NCI-H1048 (cell line): ENCODE results near the gene TMEM181.
"Not testable (repeated sequence)": the region's sequence is repeated elsewhere in the genome, so short reads cannot be mapped to it uniquely, and the experiment has no call there.

Source experiments
- DNase-seq: peaks from one replicate; lab custom pipeline; 2025; lab: John Stamatoyannopoulos, UW

Gene TMEM181

DNA sequence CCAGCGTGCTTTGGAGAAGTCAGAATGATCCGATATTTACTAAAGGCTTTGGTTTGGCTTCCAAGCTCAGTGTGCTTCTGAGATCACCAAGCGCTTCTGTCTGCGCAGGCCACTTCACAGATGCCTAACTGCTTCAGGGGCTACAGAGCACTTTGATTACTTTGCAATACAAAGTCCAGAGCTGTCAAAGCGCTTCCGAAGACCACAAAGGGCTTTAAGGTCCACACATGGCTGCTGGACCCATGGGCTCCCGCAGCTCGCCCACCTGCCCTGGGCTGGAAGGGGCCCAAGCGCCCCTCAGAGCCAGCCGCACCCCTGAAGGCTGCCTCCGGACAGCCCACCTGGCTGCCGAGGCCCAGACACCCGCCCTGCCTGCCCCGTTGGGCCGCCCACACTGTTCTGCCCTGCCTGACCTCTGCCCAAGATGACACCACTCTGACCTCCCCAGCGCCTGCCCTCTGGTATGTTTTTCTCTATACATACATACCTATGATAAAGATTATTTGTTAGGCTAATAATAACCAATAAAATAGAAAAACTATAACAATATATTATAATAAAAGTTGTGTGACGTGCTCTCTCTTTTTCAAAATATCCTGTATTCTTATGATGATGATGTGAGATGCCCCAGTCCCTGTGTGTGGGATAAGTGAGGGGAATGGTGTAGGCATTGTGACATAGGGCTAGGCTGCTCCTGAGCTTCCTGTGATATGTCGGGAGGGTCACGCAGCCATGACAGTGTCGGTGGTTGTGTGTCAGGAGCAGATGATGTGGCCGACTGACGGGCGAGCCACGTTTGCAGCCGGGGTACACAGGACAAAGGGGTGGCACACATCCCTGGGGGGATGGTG, 62.0 kb downstream of the TMEM181 start:
- no peak for DNase-seq

DNA sequence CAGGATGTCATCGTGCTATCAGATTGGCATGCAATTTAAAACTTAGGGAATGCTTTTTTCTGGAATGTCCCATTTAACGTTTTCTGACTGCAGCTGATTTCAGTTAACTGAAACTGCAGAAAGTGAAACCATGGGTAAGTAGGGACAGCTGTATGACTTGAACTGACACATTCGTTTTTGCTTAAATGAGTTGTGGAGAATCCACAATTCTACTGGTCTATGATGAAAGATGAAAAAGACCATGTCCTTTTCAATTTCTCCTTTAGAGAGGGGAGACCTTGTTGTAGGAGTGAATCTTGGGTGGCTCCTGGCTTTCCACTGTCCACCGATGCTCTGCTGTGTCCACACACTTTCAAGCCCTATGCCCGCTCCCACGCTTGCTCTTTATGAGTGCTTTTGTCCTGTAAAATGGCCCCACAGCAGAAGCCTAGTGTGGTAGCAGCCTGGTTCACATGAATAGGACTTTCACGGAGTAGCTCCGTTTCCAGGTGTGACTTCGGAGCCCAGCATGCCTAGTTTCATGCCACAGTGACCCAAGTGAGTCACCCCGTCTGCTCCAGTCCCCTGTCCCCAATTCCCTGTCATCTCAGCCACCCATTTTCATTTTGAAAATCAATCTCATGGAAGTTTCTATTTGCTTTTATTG, 62.8 kb downstream of the TMEM181 start:
- DNase-seq = no peak

DNA sequence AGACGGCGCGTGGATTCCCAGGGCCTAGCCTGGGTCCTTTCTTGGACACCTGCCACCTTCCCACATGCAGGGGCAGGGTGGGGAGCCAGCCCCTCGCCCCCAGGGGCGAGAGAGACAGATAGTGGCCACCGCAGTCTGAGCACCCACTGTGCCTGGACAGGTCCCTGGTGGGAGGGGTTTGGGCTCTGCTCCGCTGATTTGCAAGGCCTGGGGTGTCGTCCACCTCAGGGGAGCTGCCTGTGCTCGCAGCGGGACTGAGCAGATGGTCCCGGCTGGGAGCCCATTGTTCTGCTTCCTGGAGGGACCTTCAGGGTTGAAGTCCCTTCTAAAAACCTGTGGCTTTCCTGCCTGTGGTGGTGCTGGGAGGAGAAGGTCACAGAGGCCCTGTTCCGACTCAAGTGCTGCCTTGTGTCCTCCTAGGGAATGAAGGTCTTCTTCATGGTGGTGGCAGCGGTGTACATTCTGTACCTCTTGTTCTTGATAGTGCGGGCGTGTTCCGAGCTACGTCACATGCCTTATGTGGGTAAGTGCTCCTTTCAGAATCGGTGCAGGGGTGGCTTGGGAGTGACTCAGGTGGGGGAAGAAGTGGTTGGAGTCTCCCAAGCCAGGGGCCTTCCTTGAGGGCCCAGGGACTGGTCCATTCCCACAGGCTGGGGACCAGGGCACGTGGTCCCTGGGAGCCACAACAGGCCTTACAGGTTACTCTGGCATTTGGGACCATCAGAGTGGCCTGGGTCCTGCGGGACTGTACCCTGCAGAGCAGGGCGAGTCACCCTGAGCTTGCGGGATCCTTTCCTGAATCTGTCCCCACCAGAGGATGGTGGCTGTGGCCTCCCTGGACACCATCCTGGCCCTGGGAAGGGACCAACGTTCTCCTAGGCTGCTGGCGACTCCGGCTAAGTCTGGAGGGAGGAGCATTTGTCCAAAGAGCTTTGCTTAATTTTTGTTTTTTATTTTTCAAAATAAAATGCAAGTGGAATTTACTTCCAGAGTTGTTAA, 65.1 kb downstream of the TMEM181 start:
- no peak for DNase-seq

DNA sequence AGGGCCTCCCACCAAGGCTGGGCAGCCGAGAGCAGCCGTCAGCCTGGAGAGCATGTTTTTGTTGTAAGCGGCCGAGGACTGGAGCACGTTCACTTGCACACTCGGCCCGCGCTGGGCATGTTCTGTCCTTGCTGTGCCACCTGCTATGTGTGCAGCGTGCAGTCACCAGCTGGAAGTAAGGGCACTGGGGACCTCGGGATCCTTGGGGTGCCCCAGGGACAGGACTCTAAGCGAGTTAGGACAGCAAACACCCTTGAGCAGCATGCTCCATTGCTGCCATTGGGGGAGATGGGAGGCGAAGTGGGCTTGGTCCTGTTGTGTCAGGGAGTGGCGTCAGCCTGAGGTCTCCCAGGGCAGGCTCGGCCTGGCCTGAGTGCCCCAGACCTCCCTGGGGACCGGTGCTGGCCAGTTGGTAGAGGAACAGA, 66.0 kb downstream of the TMEM181 start:
- no peak for DNase-seq

DNA sequence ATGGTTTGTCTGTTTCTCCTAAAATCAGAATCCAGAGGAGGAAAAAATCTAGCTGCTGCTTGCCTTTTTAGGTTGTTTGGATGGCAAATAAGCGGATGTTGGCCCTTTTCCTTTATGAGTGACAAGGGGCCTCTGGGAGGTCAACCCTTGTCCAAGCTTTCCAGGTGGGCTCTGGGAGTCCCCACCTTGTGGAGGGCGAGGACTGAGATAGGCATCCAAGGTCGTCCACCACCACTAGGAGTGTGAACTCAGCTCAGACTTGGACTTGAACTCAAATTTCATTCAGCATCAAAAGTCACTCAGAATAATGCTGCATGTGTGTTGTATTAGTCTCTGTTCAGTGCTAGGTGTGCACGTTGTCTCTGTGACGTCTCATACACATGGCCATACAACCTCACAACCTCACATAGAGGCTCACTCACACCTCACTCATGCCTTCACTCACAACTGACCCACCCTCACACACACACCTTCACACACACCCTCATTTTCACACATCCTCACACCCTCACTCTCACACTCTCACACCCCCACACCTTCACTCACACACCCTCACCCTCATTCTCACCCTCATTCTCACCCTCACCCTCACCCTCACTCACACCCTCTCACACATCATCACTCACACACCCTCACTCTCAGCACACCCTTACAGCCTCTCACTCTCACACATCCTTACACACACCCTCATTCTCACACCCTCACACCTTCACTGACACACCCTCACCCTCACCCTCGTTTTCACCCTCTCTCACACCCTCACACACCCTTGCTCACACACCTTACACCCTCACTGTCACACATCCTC, 66.7 kb downstream of the TMEM181 start:
- DNase-seq = no peak

DNA sequence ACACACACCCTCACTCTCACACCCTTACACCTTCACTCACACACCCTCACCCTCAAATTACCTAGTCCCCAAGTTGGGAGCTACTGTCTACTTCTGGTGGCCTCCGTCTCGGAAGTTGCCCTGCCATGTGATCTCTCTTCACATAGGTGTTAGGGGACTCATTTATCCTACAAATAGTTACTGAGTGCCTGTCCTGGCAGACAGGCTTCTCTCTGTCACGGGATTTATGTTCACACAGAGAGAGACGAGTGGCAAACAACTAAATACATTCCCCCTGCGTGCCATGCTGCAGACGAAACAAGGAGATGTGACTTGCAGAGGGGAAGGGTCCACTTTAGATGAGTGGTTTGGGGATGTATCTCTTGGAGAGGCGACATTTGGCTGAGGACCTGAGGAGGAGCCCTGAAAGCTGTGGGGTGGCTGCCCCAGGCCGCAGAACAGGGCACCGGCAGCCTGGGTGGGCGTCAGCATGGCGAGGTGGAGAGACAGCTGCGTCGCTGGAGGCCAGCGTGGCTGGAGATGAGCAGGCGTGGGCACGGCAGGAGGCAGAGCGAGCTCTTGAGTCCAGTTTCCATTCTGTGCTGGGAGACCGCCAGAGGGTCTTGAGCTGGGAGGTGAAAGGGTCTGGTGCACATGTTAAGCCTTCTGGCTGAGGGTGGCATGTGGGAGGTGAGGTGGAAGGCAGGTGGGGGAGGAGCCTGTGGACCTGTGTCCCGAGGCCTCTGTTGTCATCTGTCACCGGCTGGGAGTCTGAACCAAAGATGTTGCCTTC, 67.5 kb downstream of the TMEM181 start:
- DNase-seq = no peak

DNA sequence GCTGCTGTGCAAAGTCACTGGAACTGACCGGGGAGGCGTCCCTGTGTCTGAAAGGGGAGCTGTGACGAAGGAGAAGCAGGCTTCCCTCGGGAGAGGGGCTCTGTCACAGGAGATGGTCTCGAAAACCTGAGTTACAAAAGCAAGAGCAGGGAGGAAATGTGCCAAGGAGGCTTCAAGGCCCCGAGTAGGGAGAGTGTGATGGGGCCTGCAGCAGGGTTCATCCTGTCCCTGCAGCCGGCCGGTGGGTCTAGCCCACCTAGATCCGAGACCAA, 68.0 kb downstream of the TMEM181 start:
- DNase-seq = no peak

DNA sequence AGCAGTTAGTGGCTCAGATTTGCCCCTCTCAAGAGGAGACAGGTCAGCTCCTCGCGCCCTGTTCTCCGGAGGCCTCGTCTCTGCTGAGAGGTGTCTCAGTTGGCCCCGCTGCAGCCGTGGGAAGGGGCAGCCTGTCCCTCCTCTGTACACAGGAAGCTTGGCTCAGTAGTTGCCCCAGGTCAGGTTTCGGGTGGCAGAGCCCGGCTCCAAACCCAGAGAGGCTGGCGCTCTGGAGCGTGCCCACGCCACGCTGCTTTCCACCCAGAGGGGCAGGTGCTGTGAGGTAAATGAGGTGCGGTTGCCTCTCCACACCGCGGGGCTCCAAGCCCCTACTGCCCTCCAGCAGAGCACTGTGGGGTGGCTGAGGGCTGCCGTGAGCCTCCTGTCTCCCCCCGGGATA, 68.7 kb downstream of the TMEM181 start:
- no peak for DNase-seq

DNA sequence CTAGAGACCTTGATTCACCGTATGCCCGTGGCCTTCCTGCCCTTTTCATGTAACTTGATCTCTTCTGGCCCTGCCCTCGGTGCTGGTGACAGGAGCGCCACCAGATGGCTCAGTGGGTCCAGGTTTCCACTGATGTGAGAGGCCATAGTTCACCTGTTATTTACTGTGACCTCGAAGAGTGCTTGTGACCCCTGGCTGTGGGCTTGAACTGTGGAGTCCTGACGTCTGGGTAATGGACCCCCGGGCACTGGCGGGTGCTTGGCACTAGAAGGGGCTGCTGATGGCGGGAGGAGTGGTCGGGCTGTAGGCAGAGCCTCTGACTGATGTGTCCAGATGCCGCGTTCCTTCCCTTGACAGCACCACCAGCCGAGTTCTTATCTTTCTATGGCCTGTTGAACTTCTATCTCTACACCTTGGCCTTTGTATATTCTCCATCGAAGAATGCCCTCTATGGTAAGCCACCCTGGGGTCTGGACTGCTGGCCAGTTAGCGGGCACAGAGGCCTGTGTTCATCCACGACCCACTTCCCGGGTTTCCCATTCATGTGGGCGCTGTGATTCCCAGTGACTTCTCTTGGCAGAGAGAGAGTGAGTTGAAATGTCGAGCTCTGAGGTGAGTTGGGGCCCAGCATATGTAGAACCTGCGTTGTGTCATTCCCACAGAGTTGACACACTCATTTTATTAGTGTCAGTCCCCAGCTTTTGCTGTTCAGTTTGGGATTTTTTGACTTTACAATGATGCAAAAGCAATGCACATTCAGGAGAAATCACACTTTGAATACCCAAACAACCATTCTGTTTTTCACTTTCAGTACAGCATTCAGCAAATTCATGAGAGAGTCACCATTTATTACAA, 69.7 kb downstream of the TMEM181 start:
- DNase-seq = no peak

DNA sequence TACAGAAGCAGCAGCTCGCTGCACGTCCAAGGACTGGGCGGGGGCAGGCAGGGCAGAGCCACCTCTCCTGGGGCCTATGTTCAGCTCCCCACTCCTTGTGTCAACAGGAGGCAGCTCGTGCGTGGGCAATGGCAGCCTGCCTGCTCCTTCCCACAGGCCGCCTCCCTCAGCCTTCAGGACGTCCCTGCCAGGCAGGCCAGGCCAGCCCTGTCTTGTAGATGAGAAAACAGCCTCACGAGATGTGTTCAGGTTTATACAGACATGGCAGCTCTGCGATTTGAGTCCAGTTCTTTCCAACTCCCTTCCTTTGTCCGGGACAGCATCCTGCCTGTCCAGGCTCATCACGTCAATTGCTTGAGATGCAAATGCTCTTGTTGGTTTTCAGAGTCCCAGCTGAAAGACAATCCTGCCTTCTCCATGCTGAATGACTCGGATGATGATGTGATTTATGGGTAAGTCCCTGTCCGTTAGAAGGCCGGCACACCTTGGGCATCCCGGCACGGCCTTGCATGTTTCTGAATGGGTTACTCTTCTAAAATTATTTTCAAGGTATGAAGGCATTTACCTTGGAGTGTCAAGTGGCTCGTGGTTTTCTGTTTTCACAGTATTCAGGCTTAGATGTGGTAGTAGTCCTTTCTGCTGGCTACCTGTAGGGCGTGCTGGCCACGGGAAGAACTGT, 71.2 kb downstream of the TMEM181 start:
- DNase-seq = no peak

DNA sequence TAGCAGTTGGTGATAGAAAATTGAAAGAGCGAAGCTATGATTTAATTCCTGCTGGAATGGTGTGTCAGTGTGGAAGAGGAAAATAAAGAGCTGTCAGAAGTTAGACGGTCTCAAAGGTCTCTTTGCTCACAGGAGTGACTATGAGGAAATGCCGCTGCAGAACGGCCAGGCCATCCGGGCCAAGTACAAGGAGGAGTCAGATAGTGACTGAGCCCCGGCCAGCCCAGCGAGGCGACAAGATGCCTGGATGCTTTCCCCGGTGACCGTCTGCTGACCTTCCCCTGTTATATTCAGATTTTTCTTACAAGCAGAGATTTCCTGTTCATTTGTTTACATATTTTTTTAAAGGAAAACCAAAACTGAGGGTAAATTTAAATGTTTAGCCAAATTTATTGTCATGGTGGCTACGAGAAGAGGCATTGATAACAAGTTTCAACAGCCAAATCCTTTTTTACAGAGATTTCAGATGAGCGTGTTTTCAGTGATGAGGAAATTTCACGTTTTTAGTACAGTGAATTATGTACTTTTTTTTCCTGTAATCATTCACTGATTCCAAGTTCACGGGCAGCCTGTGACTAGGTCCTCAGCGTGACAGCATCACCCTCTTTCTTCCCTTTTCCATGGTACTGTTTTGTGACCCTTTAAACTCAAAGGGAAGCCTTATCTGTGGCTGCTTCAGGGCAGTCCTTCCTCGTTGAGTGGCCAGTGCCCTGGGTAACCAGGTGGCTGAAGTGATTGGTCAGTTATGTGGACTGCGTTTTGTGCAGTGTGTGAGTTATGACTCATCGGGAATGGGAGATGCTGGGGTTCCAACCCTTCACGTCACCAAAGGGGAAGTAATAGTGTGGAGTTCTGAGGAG, 72.0 kb downstream of the TMEM181 start:
- no peak for DNase-seq

DNA sequence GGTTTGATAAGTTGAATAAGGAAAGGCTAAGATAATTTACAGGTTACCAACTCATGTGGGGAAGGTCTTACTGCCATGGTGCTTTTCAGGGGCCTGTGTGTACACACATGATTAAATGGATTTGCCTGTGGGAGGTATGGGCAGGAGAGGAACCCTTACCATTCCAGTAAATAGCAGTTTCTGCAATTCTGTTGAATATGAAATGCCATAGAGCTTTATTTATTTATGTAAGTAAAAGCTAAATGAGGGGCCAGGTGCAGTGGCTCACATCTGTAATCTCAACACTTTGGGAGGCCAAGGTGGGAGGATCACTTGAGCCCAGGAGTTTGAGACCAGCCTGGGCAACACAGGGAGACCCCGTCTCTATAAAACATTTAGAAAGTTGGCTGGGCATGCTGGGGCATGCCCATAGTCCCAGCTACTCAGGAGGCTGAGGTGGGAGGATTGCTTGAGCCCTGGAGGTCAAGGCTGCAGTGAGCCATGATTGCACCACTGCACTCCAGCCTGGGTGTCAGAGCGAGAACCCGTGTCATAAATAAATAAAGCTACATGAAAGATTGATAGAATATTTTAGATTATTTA, 72.7 kb downstream of the TMEM181 start:
- not testable (repeated sequence) for DNase-seq

DNA sequence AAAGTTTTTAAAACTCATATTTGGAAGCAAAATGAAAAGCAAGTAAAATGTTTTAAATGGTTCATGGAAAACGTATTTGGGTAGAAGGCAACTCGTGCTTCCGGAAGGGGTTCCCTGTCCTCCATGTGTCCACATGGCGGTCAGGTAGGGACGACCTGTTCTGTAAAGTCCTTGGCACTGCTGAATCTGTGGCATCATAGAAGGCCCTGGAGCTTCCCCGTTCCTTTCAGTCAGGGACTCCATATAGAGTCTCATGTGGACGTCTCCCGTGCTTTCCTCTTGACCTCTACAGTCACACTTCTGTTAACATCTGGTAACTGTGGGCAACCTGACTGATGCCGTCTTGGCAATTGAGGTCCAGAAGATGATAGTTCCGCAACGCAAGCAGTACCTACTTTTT, 73.2 kb downstream of the TMEM181 start:
- DNase-seq = no peak

DNA sequence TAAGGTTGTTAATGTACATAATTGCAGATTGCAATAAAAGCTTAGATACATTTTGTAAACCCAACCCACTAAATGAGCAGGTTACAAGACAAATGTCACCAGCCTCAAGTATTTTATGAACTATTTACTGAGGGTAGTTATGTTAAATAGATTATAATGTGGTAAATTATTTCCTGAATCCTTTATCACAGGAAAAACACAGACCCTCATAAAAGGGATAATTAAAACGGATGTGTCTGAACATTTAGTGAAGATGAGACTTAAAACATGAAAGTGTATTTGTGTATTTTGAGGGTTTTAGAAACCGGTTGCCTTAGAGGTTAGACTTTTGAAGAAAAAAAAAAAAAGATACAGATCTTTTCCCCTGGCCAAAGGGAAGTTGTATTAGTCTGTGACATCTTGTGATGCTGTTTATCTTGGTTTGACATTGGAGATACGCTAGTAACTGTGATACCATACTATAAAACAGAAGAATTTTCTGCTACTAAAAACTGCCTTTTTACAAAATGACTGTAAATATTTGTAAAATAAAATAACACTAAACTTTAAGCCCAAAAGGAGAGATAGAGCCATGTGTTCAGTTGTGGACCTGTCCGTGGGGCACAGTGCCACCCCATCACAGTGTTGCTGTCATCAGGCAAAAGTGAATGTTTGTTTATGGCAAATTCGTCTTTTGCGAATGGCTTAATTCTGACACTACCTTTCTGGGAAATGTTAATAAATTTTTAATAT, 75.0 kb downstream of the TMEM181 start:
- no peak for DNase-seq

DNA sequence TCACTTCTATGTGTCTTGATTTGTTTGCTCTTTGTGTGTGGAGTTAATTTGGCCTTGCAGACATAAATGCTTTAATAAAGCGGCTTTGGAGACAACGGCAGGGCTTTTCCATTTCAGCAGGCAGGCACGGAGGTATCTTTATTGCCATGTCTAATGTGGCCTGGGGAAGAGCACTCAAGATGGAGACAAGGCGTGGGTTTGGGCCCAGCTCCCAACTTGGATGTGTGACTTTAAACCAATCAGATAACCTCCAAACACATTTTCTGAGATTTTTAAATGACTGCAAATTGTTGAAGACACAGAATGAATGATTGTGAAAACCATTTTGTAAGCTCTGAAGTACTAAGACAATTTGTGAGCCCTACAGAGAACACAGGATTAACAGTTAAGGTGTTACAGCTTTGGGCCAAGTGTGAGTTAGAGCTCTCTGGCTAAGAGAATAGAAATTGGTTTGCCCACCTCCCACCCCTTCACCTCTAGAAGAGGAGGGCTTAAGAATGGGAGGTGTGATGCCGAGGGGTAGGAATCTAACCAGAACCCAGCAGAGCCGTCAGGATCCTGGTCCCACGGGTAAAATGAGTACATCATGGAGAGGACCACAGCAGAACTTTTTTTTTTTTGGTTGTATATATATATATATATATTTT, 75.7 kb downstream of the TMEM181 start:
- no peak for DNase-seq

DNA sequence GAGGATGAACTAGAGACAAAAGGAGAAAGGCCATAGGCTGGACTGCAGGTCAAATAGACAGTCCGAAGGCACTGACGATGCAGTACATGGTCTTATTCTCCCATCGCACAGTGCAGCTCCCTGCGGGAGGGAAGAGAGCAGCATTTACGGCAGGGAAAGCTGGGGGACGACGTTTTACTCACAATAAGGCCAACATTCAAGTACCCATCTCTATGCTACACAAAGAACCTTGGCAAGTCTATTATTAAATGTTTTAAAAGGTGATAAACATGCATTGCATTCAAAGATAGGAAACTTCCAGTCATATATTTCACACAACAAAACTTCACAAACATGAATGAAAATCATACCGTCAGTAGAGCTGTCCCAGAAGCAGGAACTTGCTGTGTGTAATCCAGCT, 76.9 kb downstream of the TMEM181 start:
- no peak for DNase-seq

DNA sequence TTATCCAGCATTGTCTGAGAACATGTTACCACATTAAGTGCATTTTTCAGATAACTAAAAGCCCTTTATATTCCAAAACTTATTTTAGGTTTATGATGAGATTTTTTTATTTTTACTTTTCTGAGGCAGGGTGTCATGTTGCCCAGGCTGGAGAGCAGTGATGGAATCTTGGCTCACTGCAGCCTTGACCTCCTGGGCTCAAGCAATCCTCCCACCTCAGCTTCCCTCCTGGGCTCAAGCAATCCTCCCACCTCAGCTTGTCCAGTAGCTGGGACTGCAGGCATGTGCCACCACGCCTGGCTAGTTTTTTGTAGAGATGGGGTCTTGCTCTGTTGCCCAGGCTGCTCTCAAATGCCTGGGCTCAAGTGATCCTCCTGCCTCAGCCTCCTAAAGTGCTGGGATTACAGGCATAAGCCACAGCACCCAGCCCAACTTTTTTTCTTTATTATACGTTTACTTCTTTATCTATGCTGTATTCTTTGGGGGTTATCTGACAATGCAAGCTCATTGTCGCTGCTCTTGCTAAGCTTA, 78.5 kb downstream of the TMEM181 start:
- no peak for DNase-seq
